GM19438 (cell line): ENCODE data around the gene RSAD1.

Source experiments
- ATAC-seq: cut with Tn5 transposase; IDR thresholded peaks from one replicate; pipeline ENCODE4 v1.9.1; 2021; ENCODE audit warnings: low read depth; ENCODE audit not compliant: unreplicated experiment

The RSAD1 gene

DNA sequence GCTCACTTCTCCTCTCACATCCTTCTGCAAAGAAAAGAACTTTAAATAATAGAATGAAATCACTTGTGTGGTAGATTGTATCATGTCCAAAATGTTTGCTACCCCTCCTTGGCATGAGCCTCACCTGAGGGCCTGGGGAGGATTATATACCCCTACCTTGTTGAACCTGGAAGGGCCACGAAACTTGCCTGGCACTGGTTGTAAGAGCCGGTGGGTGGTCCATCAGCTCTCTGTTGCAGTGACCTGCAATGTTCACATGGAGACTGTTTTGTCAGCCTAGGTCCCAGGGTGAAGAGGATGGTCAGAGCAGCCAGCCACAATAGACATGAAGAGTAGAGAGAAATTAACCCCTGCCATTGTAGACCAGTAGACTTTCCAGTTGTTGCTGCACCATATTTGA is 10.2 kb downstream of the RSAD1 start:
- no peak for ATAC-seq

DNA sequence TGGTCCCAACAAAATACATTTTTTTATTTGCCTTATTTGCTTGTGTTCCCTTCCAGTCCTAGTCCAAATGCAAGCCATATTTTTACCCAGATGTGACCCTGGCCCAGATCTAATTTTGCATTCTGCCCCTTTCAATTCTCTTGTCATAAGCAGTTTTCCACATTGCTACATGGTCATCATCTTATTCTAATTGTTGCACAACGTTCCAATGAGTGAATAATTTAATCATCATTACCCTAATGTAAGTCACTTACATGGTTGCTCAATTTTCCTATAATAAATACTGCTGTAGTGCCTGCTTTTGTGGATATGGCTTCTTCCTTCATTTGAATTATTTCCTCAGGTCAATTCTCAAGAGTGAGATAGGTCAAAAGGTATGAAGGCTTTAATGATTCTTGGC is 12.8 kb downstream of the RSAD1 start:
- ATAC-seq = no peak

DNA sequence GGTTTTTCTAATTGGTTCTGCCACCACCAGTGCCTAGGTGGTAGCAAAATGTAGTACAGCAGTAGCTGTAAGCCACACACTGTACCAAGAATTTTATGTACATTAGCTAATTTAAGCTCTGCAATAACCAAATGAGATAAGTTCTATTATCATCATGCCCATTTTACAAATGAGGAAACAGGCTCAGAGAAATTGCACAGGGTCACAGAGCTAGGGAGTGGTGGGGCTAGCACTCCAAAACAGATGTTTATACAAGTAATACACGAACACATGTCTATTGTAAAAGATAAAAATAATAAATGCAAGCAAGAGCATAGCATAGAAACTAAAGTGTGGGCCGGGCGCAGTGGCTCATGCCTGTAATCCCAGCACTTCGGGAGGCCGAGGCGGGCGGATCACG is 13.6 kb downstream of the RSAD1 start:
- no peak for ATAC-seq

DNA sequence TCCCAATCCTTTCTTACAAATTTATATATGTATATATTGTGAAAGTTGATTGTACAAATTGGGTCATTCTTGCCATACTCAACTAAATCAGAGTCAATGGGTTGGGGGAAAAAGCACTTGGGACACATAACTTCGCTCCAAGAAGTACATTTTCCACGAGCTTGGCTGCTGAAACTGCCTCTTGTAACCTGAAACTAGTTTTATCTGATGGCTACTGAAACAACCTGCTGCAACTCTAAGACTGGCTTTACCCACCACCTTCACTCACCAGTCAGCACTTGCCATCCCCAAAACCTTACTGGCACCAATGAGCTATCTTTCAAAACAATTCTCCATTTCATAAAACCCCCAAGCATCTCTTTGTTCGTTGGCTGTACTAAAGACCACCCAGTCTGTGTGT is 15.1 kb downstream of the RSAD1 start:
- ATAC-seq = no peak

DNA sequence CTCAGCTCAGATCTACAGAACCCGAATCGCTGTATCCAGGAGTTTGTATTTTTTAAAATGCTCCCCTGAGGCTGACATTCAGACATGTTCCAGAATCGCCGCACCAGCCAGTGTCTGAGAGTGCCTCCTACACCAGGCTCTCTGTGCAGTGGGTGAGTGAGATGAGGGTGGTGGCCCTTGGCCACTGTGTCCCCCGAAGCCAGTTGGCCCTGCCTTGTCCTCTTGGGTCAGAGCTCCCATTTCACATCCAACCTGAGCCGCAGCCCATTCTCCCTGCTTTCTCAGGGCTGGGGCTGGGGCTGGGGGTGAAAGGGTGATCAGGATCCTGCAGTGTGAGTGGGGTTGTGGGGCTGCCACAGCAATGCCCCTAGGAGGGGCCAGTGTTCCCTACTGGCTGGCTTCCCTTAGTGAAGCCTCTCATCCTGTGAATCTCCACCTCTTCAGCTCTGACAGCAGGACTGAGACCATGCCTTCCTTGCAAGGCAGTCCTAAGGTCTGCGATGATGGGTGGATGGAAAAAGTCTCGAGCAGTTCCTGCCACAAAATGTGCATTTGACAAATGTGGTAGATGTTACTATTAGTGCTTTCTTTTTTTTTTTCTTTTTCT is 16.7 kb downstream of the RSAD1 start:
- ATAC-seq = no peak

DNA sequence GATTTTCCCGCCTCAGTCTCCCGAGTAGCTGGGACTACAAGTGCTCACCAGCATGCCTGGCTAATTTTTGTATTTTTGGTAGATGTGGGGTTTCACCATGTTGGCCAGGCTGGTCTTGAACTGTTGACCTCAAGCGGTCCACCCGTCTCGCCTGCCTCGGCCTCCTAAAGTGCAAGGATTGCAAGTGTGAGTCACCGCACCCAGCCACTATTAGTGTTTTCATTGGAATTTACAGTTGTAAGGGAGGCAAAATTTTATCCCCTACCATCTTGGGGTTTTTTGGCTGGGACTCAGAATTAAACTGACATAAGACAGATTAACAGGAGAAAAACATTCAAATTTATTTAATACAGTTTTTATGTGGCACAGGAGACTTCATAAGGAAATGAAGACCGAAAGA is 17.3 kb downstream of the RSAD1 start:
- no peak for ATAC-seq

DNA sequence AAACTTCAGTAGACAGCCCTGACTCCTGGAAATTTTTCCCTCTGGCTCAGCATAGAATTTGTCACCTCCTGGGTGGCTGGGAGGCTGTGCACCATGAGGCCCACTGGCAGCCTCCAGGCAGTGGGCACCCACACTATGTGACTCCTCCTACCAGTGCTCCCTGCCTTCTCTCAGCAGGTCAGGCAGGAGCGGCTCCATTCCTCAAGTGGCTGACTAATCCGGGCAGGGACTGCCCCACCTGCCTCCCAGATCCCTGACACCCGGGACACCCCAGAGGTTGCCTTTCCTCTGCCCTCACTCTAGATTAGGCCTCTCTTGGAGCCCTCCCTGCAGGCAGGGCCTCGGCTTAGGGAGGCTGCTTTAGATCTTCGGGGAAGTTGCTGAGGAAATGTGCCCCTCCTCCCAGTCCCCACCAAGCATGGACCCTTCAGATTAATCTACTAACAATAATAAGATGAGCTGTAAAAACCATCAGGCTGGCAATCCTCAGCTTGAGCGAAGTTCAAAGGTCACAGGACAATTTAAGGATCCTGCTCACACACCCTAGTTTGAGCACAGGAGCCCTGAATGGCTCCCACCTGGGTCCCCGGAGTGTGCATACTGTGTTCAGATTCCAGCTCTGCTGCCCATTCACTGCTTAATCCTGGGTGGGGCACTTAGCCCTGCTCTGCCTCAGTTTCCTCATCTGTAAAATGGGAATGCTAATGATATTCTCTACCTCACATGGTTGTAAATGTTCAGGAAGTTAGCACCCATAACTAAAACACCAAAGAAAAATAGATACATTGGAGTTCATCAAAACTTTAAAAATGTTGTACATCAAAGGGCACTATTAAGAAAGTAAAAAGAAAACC is 19.6 kb downstream of the RSAD1 start:
- ATAC-seq = no peak

DNA sequence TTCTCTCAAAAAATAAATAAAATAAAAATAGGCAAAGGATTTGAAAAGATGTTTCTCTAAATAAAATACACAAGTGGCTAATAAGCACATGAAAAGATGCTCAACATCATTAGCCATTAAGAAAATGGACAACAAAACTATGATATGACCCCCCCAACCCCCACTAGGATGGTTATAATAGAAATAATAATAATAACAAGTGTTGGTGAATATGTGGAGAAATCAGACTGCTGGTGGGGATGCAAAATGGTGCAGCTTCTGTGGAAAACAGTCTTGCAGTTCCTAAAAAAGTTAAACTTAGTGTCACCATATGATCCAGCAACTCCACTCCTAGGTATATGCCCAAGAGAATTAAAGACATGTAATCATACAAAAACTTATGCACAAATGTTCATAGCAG is 20.6 kb downstream of the RSAD1 start:
- ATAC-seq = no peak

DNA sequence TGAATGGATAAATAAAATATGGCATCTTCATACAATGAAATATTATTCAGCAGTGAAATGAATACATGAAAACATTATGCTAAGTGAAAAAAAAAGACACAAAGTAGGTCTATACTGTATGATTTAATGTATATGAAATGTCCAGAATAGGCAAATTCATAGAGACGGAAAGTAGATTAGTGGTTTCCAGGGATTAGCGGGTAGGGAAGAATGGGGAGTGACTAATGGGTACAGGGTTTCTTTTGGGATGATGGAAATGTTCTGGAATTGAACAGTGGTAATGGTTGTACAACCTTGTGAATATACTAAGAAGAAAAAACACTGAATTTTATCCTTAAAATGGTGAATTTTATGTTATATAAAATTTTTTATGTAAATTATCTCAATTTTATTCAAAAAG is 21.1 kb downstream of the RSAD1 start:
- no peak for ATAC-seq

DNA sequence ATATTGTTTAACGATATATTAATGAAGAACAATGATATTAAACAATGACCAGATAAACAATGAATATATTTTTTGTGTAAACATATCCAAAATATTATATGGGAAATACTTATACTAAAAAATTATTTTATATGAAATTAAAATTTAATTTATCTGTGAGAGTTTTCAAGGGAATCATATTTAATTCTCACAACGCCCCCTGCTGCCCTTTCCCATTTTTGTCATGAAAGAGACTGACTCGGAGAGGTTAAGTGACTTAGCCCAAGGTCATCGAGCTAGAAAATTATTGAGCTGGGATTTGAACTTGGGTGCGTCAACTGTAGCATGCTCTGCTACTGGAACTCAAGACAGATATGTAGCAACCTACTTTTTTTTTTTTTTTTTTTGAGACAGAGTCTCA is 22.4 kb downstream of the RSAD1 start:
- ATAC-seq = no peak

DNA sequence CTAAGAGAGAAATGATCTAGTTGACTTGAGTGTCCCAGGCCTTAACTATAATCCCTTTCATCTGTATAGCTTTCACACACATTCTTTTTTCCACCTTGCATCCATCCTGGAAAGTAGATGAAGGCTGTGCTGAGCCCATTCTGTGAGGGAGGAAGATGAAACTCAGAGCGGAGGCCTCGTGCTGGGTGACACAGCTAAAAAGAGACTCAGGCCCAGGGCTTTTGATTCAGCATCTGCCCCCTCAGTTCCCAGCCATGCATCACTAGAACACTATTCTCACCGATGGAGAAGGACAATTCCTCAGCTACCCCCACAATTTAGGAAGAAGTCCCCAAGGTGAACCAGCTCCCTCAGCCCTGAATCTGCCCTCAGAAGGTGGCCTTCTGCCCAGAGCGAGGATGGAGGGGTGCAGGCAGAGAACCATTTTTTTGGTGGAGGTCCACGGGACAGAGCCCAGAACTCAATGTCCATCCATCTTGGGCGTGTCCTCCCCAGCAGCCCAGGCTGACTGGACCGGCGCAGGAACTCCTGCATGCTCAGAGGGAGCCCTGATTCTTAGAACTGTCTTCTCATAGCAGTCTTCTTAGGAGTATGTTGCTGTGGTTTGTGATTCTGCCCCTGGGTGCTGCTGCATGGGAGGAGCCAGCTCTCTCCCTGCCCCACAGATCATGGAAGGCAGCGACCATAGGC is 23.8 kb downstream of the RSAD1 start:
- ATAC-seq = no peak

DNA sequence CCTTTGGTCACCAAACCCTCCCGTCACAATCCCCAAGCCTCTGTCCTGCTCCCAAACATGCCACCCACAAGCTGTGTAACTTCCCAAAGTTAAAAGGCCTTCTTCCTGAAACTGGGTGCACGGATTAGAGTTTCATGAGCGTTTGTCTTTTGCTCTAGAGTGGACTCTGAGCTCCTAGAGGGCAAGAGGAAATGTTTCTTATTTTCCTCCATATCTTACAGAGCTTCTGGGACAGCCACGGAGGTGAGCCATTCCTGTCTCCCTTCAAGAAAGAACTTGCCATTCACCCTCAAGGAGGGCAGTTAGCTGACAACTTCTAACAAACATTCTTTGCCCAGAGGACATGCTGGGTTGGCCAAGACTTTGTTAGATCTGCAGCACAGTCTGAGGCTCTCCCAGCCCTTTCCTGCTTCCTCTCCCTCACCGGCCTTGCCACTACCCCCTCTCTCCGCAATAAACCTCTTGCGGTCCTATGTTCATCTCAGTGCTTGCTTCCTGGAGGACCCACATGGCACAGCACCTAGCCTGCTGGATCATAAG is 27.0 kb downstream of the RSAD1 start:
- ATAC-seq = no peak

DNA sequence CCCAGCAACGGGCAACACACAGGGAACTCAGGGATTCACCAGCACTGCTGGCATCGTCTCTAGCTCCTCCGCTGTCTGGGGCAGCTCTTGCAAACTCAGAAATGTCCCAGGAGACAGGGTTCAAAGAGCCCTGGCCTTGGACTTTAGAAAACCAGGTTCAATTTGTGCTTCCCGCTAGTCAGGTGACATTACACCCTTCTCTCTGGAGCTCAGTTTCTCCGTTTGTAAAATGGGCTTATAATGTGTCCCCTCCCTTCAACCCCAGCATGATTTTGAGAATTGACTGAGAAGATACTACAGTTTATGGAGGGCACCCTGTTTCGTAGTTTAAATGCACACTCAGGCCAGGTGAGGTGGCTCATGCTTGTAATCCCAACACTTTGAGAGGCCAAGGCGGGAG is 27.6 kb downstream of the RSAD1 start:
- no peak for ATAC-seq

DNA sequence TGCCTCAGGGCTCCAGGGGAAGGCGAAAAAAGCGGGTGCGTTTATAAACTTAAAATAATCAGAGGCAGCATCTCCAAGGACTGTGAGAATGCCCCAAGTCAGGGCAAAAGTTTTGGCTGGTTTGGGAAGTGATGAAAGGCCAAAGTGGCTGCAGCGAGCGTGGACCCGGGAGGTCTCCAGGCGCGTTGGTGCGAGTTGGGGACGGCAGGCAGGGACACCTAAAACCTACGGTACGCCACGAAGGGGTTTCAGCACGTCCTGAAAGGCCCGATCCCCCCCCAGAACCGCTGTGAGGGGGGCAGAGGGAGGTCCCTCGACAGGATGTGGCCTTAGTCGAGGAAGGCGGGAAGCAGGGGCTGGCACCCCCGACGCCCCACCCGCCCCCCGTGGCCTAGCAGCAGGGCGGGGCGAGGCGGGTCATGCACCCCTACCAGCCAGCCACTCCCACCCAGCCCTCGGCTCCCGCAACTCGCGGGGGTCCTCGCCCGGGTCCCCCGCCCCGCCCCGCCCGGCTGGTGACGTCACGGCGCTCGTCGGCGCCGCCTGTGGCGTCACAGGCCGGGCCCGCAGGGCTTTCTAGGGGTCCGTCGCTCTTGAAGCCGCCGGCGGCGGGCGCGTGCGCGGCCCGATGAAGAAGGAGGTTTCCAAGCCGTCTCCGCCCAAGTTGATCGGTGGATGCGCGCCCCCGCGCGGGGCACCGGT is 29.4 kb downstream of the RSAD1 start, which contains the start of gene MYCBPAP:
TSS of gene MYCBPAP (plus strand) at position 569 of the 702 bp plus-strand sequence. CDS start 236 bp downstream, outside the sequence.
- no peak for ATAC-seq

DNA sequence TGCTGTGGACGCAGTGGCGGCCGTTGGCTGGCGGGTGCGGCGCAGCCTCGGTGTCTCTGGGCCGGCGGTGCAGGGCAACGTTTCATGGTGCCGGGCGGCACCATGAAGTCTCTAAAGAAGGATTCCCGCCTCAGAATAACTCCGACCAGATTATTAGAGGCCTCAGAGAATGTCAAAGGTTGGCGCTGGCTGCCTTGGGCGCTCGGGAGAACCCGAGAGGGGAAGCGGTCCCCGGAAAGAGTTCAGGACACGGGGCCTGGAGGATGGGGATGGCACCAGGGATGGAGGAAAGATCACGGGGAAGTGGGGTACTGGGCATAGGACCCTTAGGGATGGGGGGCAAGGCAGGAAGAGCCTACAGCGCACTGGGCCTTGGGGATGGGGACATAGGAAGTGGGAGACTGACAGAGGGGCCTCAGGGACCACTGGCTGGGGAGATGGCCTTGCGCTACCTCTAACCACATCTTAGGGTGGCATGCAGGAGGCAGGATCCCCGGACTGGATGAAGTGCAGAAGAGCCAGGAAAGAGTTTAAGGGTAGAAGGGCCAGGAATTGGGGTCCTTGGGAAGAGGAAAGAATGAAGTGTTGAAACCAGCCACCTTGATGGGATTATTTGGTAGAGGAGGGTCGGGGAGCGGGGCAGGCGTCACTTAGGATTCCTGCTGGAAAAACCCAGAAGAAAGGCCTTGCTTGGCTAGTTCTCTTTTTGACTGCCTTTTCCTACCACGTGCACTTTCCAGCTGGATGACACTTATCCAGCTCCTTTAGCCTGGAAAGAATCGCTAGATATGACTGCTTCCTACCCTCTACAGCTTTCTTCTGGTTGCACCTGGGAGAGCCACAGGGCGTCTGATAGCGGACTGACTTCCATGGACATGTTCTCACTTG is 30.2 kb downstream of the RSAD1 start:
- ATAC-seq = no peak

DNA sequence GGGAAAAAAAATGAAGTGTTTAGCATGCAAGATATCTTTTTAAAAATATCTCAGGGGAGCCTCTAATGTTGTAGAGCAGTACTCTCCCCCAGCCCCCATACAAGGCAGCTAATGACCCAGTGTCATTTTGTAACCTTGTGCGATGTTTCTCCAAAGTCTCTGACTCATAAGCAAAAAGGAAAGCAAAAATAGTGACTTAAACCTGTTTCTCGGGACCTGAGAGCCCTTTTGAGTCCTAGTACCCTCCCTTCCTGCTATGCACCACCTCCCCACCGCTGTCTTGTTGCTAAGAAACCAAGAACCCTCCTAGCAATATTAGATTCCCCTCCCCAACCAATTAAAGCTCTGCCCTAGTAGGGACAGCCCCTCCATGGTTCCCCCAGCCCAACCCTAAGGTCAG is 32.4 kb downstream of the RSAD1 start:
- peak; percentile 74 for ATAC-seq

DNA sequence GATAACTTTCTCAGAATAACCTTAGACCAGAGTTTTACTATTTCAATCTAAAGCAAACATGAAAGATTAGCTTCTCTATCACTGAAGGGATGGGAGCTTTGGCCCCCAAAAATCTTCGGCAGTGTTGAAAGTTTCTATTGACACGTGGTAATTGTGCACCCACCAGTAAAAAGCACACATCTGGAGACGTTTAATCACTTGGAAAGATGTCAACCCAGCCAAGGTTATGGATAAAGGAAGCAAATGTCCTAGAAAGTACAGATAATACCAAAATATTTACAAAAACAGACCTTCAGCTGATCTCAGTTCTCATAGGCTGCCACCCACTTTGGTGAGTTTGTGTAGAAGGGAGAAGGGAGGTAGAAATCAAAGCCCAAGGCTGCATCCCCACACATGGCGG is 34.8 kb downstream of the RSAD1 start:
- no peak for ATAC-seq

DNA sequence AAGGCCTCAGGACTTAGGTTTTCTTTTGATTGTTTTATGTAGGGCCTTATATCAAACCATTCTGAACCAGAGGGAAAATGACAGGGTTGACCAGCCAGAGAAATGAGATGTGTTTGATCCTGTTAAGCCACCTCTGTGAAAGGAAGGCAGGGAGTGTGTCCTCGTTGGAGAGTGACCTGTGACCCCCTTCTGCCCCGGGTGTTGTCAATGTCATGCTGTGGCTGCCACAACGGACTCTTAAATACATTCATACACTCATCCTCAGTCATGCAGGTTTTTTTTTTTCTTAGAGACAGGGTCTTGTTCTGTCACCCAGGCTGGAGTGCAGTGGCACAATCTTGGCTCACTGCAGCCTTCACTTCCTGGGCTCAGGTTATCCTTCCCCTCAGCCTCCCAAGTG is 35.7 kb downstream of the RSAD1 start:
- no peak for ATAC-seq

DNA sequence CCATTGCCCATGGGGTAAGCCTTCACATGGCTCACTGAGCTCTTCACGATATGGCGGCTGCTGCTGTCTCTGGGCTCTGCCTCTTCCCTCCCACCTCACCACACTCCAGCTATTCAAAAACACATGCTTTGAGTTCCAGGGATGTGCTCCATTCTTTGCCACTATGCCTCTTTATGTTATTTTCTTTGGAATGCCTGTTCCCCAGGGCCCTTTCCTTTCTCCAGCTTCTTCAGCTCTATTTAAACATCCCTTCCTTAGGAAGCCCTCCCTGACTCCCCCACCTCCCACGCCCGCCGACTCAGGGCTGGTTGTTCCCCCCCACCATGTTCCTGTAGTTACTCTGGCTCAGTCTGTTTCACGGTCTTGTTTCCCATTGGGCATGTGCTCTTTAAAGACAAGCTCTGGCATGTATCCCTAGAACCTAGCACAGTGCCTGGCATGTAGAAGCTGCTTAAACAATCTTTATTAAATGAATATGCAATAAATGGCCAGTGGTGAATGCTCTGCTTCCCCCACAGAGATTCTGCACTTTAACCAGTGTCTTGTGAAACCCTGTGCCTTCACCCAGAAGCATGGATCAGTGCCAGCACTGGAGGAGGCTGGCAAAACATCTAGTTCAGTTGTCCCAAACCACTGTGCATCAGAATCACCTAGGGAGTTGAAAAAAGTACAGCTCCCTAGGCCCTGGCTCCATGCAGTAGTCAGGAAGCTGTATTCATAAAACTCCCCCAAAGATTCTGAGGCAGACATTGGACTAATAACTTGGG is 36.5 kb downstream of the RSAD1 start:
- ATAC-seq = no peak
